SK-N-SH treated with all-trans-retinoic acid at 6 μM for 48 hours (cell line): ENCODE data around the gene MTARC2.

ENCODE experiments used
- ATAC-seq: fragments of 200-7000 bp; cut with Tn5 transposase; 3 replicates; pipeline ENCODE4 v1.9.1; 2020; ENCODE audit warnings: mild to moderate bottlenecking, moderate library complexity
- ARNTL ChIP-seq: fragments of 450-650 bp; formaldehyde crosslinking; IDR thresholded peaks from 2 replicates; pipeline ENCODE4 v1.5.0; 2020; ENCODE audit warnings: low read depth, mild to moderate bottlenecking, moderate library complexity, borderline replicate concordance
- BACH2 ChIP-seq: fragments of 250-450 bp; sonication (Bioruptor Pico); IDR thresholded peaks from 2 replicates; pipeline ENCODE4 v1.9.0; 2021; ENCODE audit warnings: mild to moderate bottlenecking, borderline replicate concordance
- ESRRG ChIP-seq: fragments of 250-450 bp; sonication (Bioruptor Pico); IDR thresholded peaks from 2 replicates; pipeline ENCODE4 v1.6.1; 2021; ENCODE audit warnings: mild to moderate bottlenecking
- GLIS3 ChIP-seq: fragments of 250-450 bp; sonication (Bioruptor Pico); IDR thresholded peaks from 2 replicates; pipeline ENCODE4 v1.5.0; 2020; ENCODE audit warnings: mild to moderate bottlenecking, moderate library complexity
- ISL1 ChIP-seq: fragments of 250-450 bp; sonication (Bioruptor Pico); IDR thresholded peaks from 2 replicates; pipeline ENCODE4 v2.1.2; 2022; ENCODE audit warnings: mild to moderate bottlenecking, moderate library complexity
- PATZ1 ChIP-seq: fragments of 250-450 bp; sonication (Bioruptor Pico); IDR thresholded peaks from 2 replicates; pipeline ENCODE4 v1.8.0; 2020; ENCODE audit warnings: mild to moderate bottlenecking, moderate library complexity, borderline replicate concordance
- POU6F1 ChIP-seq: fragments of 250-450 bp; sonication (Bioruptor Pico); IDR thresholded peaks from 2 replicates; pipeline ENCODE4 v1.8.0; 2021; ENCODE audit warnings: low read depth, mild to moderate bottlenecking, moderate library complexity, borderline replicate concordance
- PPARA ChIP-seq: fragments of 250-450 bp; sonication (Bioruptor Pico); IDR thresholded peaks from 2 replicates; pipeline ENCODE4 v1.5.0; 2020; ENCODE audit warnings: mild to moderate bottlenecking, borderline replicate concordance
- RARB ChIP-seq: fragments of 250-450 bp; sonication (Bioruptor Pico); IDR thresholded peaks from 2 replicates; pipeline ENCODE4 v1.8.0; 2021; ENCODE audit warnings: mild to moderate bottlenecking, moderate library complexity
- SNAI2 ChIP-seq: fragments of 250-450 bp; sonication (Bioruptor Pico); IDR thresholded peaks from 2 replicates; pipeline ENCODE4 v1.5.0; 2020; ENCODE audit warnings: mild to moderate bottlenecking, moderate library complexity
- TCF4 ChIP-seq: fragments of 250-450 bp; sonication (Bioruptor Pico); IDR thresholded peaks from 2 replicates; pipeline ENCODE4 v1.8.0; 2021; ENCODE audit warnings: mild to moderate bottlenecking, moderate library complexity, borderline replicate concordance
- TOX ChIP-seq: fragments of 250-450 bp; sonication (Bioruptor Pico); IDR thresholded peaks from 2 replicates; pipeline ENCODE4 v1.8.0; 2021; ENCODE audit warnings: mild to moderate bottlenecking, moderate library complexity, borderline replicate concordance
- ZC3H10 ChIP-seq: fragments of 250-450 bp; sonication (Bioruptor Pico); IDR thresholded peaks from 2 replicates; pipeline ENCODE4 v1.5.1; 2021; ENCODE audit warnings: mild to moderate bottlenecking, moderate library complexity
- ZFP3 ChIP-seq: fragments of 250-450 bp; sonication (Bioruptor Pico); IDR thresholded peaks from 2 replicates; pipeline ENCODE4 v1.5.0; 2020; ENCODE audit warnings: mild to moderate bottlenecking, moderate library complexity
- ZFP30 ChIP-seq: fragments of 450-650 bp; formaldehyde crosslinking; IDR thresholded peaks from 2 replicates; pipeline ENCODE4 v1.5.0; 2022; ENCODE audit warnings: mild to moderate bottlenecking, moderate library complexity
- ZNF565 ChIP-seq: fragments of 450-650 bp; formaldehyde crosslinking; conservative IDR thresholded peaks from 2 replicates; pipeline ENCODE4 v1.5.0; 2020; ENCODE audit warnings: low read depth, mild to moderate bottlenecking, moderate library complexity
- ZNF70 ChIP-seq: fragments of 450-650 bp; formaldehyde crosslinking; IDR thresholded peaks from 2 replicates; pipeline ENCODE4 v1.5.0; 2020; ENCODE audit warnings: mild to moderate bottlenecking, moderate library complexity
- ZNF8 ChIP-seq: fragments of 450-650 bp; formaldehyde crosslinking; IDR thresholded peaks from 2 replicates; pipeline ENCODE4 v1.5.0; 2020; ENCODE audit warnings: mild to moderate bottlenecking, moderate library complexity
- TF ChIP-seq, protein P1 (sequence below): fragments of 250-450 bp; sonication (Bioruptor Pico); IDR thresholded peaks from 2 replicates; pipeline ENCODE4 v1.5.0; 2020; ENCODE audit warnings: mild to moderate bottlenecking, moderate library complexity
- TF ChIP-seq, protein P2 (sequence below): fragments of 250-450 bp; sonication (Bioruptor Pico); IDR thresholded peaks from 2 replicates; pipeline ENCODE4 v1.5.1; 2021; ENCODE audit warnings: mild to moderate bottlenecking, moderate library complexity

The MTARC2 gene

GRCh38 chr1:220783453-220783852 is 35.3 kb downstream of the MTARC2 start:
- TF ChIP-seq TOX (CRISPR knock-in tag) (no peak), ZFP30 (no peak), ISL1 (CRISPR knock-in tag) (no peak), TCF4 (no peak), ZNF70 (CRISPR knock-in tag) (no peak), PPARA (no peak), GLIS3 (no peak)
- TF ChIP-seq, protein P1, sequence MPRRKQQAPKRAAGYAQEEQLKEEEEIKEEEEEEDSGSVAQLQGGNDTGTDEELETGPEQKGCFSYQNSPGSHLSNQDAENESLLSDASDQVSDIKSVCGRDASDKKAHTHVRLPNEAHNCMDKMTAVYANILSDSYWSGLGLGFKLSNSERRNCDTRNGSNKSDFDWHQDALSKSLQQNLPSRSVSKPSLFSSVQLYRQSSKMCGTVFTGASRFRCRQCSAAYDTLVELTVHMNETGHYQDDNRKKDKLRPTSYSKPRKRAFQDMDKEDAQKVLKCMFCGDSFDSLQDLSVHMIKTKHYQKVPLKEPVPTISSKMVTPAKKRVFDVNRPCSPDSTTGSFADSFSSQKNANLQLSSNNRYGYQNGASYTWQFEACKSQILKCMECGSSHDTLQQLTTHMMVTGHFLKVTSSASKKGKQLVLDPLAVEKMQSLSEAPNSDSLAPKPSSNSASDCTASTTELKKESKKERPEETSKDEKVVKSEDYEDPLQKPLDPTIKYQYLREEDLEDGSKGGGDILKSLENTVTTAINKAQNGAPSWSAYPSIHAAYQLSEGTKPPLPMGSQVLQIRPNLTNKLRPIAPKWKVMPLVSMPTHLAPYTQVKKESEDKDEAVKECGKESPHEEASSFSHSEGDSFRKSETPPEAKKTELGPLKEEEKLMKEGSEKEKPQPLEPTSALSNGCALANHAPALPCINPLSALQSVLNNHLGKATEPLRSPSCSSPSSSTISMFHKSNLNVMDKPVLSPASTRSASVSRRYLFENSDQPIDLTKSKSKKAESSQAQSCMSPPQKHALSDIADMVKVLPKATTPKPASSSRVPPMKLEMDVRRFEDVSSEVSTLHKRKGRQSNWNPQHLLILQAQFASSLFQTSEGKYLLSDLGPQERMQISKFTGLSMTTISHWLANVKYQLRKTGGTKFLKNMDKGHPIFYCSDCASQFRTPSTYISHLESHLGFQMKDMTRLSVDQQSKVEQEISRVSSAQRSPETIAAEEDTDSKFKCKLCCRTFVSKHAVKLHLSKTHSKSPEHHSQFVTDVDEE (CRISPR knock-in tag): no peak
- ATAC-seq: no peak

DNA sequence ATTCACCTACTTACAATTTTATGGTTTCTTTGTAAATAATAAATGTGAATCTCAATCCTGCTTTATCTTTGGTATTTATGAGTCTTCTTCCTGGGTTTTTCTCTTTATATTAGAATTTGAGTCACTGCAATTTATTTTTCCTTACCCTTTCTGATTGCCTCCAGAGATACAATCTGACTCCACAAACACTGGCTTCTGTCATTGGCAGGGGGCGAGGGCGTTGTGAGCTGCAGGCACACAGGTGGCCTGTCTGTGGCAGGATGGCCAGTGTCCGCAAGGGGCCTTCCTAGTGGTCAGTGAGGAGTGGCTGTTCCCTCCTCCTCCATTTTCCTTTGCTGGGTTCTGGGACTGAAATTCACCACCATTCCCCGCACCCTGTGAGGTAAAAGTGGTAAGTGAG is 36.6 kb downstream of the MTARC2 start:
- ATAC-seq: no peak
- no peak for TF ChIP-seq POU6F1
- TF ChIP-seq ISL1 (CRISPR knock-in tag): no peak
- TF ChIP-seq ZFP3: no peak
- TF ChIP-seq ZNF565: no peak
- no peak for TF ChIP-seq ZNF8 (CRISPR knock-in tag)
- no peak for TF ChIP-seq ARNTL
- TF ChIP-seq, protein P1 (CRISPR knock-in tag): no peak
- TF ChIP-seq SNAI2 (CRISPR knock-in tag): no peak
- no peak for TF ChIP-seq TOX (CRISPR knock-in tag)
- no peak for TF ChIP-seq GLIS3
- TF ChIP-seq ESRRG (CRISPR knock-in tag): no peak

DNA sequence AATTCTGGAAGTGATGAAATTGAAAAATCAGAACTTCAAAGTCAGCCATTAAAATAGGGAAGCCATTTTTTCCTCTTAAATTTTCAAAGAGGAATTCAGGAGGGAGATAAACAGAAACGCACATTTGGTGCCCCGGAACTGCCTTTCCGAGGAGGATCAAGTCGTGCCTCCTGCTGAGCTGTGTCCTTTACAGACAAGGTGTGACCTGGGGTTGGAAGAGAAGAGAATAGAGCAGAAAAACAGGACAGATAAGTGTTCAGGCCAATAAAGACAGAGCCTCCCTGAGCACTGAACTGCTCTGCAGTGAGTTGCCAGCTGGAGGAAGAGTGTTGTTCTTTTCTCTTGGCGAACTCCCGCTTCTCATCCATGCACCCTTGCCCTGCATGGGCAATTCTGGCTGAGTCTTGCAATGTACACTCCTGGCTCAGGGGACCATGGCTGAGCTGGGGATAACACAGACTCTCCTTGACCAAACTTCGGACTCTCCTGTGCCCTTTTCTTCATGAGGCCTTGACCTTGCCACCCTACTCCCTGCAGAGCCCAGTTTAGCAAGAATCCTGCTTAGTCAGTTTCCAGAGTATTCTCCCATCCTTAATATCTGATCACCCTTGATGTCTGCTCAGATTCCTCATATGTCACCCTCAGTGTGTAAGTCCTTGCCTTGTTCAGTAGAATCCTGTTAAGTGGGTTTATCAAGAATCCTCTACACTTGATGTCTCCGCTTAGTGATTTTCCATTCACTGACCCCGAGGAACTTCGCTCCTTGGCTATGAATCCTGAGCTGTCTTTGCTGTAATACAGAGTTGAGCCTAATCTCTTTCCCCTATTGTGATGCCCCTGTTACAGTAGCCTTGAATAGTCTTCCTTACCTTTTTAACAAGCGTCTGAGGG is 37.3 kb downstream of the MTARC2 start:
- no peak for ATAC-seq
- no peak for TF ChIP-seq ARNTL
- no peak for TF ChIP-seq BACH2 (CRISPR knock-in tag)
- TF ChIP-seq ZFP3: no peak
- no peak for TF ChIP-seq POU6F1
- TF ChIP-seq ZNF70 (CRISPR knock-in tag): no peak
- TF ChIP-seq, protein P2, sequence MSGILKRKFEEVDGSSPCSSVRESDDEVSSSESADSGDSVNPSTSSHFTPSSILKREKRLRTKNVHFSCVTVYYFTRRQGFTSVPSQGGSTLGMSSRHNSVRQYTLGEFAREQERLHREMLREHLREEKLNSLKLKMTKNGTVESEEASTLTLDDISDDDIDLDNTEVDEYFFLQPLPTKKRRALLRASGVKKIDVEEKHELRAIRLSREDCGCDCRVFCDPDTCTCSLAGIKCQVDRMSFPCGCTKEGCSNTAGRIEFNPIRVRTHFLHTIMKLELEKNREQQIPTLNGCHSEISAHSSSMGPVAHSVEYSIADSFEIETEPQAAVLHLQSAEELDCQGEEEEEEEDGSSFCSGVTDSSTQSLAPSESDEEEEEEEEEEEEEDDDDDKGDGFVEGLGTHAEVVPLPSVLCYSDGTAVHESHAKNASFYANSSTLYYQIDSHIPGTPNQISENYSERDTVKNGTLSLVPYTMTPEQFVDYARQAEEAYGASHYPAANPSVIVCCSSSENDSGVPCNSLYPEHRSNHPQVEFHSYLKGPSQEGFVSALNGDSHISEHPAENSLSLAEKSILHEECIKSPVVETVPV (CRISPR knock-in tag): no peak
- TF ChIP-seq RARB: no peak
- no peak for TF ChIP-seq TCF4
- TF ChIP-seq PATZ1 (CRISPR knock-in tag): no peak
- TF ChIP-seq SNAI2 (CRISPR knock-in tag): no peak
- TF ChIP-seq GLIS3: no peak
- no peak for TF ChIP-seq ZFP30
- no peak for TF ChIP-seq ZNF565
- TF ChIP-seq, protein P1 (CRISPR knock-in tag): no peak
- TF ChIP-seq ZC3H10 (CRISPR knock-in tag): no peak
